Measurements from ENCODE around the gene AOX1.

Gene AOX1

GRCh38 chr2:200674837-200675236 lies 89.0 kb downstream of the AOX1 start:
- Histone ChIP-seq H3K9me2 (replicated peaks; ENCODE audit: control insufficient read depth, low read length) (no peaks in the 10 kb centered on the region), H3K4me3 (ENCODE audit: low read length) (no peak overlapping the region), H3K4me2 (ENCODE audit: low read length) (no peak overlapping the region), H4K20me1 (ENCODE audit: control insufficient read depth, insufficient read depth, low read depth, low read length) (no peaks in the 10 kb centered on the region), H3K27me3 (ENCODE audit: control insufficient read depth, low read length) (peaks cover 4% of the 10 kb centered on the region; the same call in 1 of the 2 replicates), H3K79me2 (ENCODE audit: control insufficient read depth, low read length) (no peaks in the 10 kb centered on the region), H3F3A (ENCODE audit: control insufficient read depth, insufficient read depth) (no peaks in the 10 kb centered on the region), H3K9me3 (ENCODE audit: control insufficient read depth, insufficient read depth, low read length) (no peaks in the 10 kb centered on the region), H3K27ac (ENCODE audit: low read depth, low read length) (no peak overlapping the region), H3K4me1 (ENCODE audit: control insufficient read depth, low read length) (peaks cover 11% of the 10 kb centered on the region), H3K36me3 (ENCODE audit: control insufficient read depth, low read length) (no peaks in the 10 kb centered on the region)
- TF ChIP-seq EZH2phosphoT487 (IDR thresholded peaks at IDR 0.05; ENCODE audit: borderline replicate concordance, low read length) (no peak), CTCF (IDR thresholded peaks at IDR 0.05; ENCODE audit: low read depth, low read length, poor library complexity, severe bottlenecking) (no peak)

GRCh38 chr2:200677171-200677570 lies 91.4 kb downstream of the AOX1 start:
- no peak overlapping the region for H3K4me3 ChIP-seq (ENCODE audit: low read length)
- no peaks in the 10 kb centered on the region for H3K9me2 ChIP-seq (replicated peaks; ENCODE audit: control insufficient read depth, low read length)
- H3K36me3 ChIP-seq (ENCODE audit: control insufficient read depth, low read length), result no peaks in the 10 kb centered on the region
- H3K9me3 ChIP-seq (ENCODE audit: control insufficient read depth, insufficient read depth, low read length), result no peaks in the 10 kb centered on the region
- H3K27me3 ChIP-seq (ENCODE audit: control insufficient read depth, low read length), result peaks cover 4% of the 10 kb centered on the region; the same call in 1 of the 2 replicates
- peaks cover 11% of the 10 kb centered on the region for H3K4me1 ChIP-seq (ENCODE audit: control insufficient read depth, low read length)
- no peak for TF ChIP-seq EZH2phosphoT487 (IDR thresholded peaks at IDR 0.05; ENCODE audit: borderline replicate concordance, low read length)
- no peak for TF ChIP-seq CTCF (IDR thresholded peaks at IDR 0.05; ENCODE audit: low read depth, low read length, poor library complexity, severe bottlenecking)
- H3K79me2 ChIP-seq (ENCODE audit: control insufficient read depth, low read length), result no peaks in the 10 kb centered on the region
- no peaks in the 10 kb centered on the region for H3F3A ChIP-seq (ENCODE audit: control insufficient read depth, insufficient read depth)
- H3K4me2 ChIP-seq (ENCODE audit: low read length), result no peak overlapping the region
- no peaks in the 10 kb centered on the region for H4K20me1 ChIP-seq (ENCODE audit: control insufficient read depth, insufficient read depth, low read depth, low read length)
- H3K27ac ChIP-seq (ENCODE audit: low read depth, low read length), result no peak overlapping the region

- Histone ChIP-seq H3K9me2 (replicated peaks; ENCODE audit: control insufficient read depth, low read length) (no peaks in the 10 kb centered on the region), H3K4me2 (ENCODE audit: low read length) (no peak overlapping the region), H3F3A (ENCODE audit: control insufficient read depth, insufficient read depth) (no peaks in the 10 kb centered on the region), H3K9me3 (ENCODE audit: control insufficient read depth, insufficient read depth, low read length) (no peaks in the 10 kb centered on the region), H3K79me2 (ENCODE audit: control insufficient read depth, low read length) (no peaks in the 10 kb centered on the region), H3K4me1 (ENCODE audit: control insufficient read depth, low read length) (peaks cover 8% of the 10 kb centered on the region), H3K4me3 (ENCODE audit: low read length) (no peak overlapping the region), H3K36me3 (ENCODE audit: control insufficient read depth, low read length) (no peaks in the 10 kb centered on the region), H3K27ac (ENCODE audit: low read depth, low read length) (no peak overlapping the region), H3K27me3 (ENCODE audit: control insufficient read depth, low read length) (no peaks in the 10 kb centered on the region), H4K20me1 (ENCODE audit: control insufficient read depth, insufficient read depth, low read depth, low read length) (no peaks in the 10 kb centered on the region)
- TF ChIP-seq CTCF (IDR thresholded peaks at IDR 0.05; ENCODE audit: low read depth, low read length, poor library complexity, severe bottlenecking) (no peak), EZH2phosphoT487 (IDR thresholded peaks at IDR 0.05; ENCODE audit: borderline replicate concordance, low read length) (no peak)
These were observed 92.1 kb downstream of the AOX1 start for GRCh38 chr2:200677721-200678532.
